ENCODE measurements around the gene FIZ1.

Gene FIZ1

GRCh38 chr19:55641426-55642152 is 42.3 kb upstream of the FIZ1 start:
- CTCF ChIA-PET, result interaction anchor here (1.0 to 2.2 kb wide), 2 partner anchors 9 to 13 kb away, joined by 3 to 16 read pairs; no protein-coding TSS in a partner anchor
- peak overlapping the region; percentile 74 for H3K4me3 ChIP-seq (ENCODE audit: low read depth, low read length)
- TF ChIP-seq CTCF (IDR thresholded peaks at IDR 0.05; ENCODE audit: insufficient read depth, low read length, missing control alignments), result no peak
- POLR2A ChIA-PET, result interaction anchor here (0.6 to 2.5 kb wide), 3 partner anchors 9 to 154 kb away, joined by 3 to 11 read pairs (median 8); partner anchors contain the start of gene U2AF2
- no peak for DNase-seq (ENCODE audit: low read depth, low spot score)

- POLR2A ChIA-PET, result interaction anchor here (0.6 kb wide), 2 partner anchors 152 to 153 kb away, joined by 3 read pairs; no protein-coding TSS in a partner anchor
- TF ChIP-seq CTCF (IDR thresholded peaks at IDR 0.05; ENCODE audit: insufficient read depth, low read length, missing control alignments), result no peak
- peak within 1 kb of the TSS; percentile 74 for H3K4me3 ChIP-seq (ENCODE audit: low read depth, low read length)
- CTCF ChIA-PET, result interaction anchor here (1.4 to 2.1 kb wide), 2 partner anchors 9 to 14 kb away, joined by 3 to 7 read pairs; partner anchors contain the start of gene U2AF2
- no peak for DNase-seq (ENCODE audit: low read depth, low spot score)
These were observed 41.5 kb upstream of the FIZ1 start, which contains the start of gene ZNF580 for GRCh38 chr19:55640577-55641425. ZNF580 (plus strand) TSS chr19:55641002; CDS start chr19:55642509, 1,507 bp downstream.

GRCh38 chr19:55640043-55640576 is 40.8 kb upstream of the FIZ1 start:
- POLR2A ChIA-PET, result interaction anchor here (0.6 kb wide), 1 partner anchor 152 kb away, joined by 3 read pairs; no protein-coding TSS in a partner anchor
- peak overlapping the region; percentile 74 for H3K4me3 ChIP-seq (ENCODE audit: low read depth, low read length)
- no peak for DNase-seq (ENCODE audit: low read depth, low spot score)
- CTCF ChIA-PET, result interaction anchor here (1.2 to 2.1 kb wide), 3 partner anchors 9 to 130 kb away, joined by 3 to 7 read pairs (median 3); partner anchors contain the start of gene U2AF2
- peak; percentile 71 for TF ChIP-seq CTCF (IDR thresholded peaks at IDR 0.05; ENCODE audit: insufficient read depth, low read length, missing control alignments)

- TF ChIP-seq CTCF (IDR thresholded peaks at IDR 0.05; ENCODE audit: insufficient read depth, low read length, missing control alignments), result peak; percentile 30
- no peak for DNase-seq (ENCODE audit: low read depth, low spot score)
- CTCF ChIA-PET, result interaction anchor here (1.2 to 9.1 kb wide), 8 partner anchors 7 to 498 kb away, joined by 3 to 74 read pairs (median 5); partner anchors contain the start of genes U2AF2 and ZNF784
- H3K4me3 ChIP-seq (ENCODE audit: low read depth, low read length), result no peak overlapping the region
- POLR2A ChIA-PET, result no interaction called here
These were observed 39.6 kb upstream of the FIZ1 start for GRCh38 chr19:55638864-55639359.

GRCh38 chr19:55637534-55637933 is 38.2 kb upstream of the FIZ1 start:
- ChIA-PET CTCF (interaction anchor here (0.6 to 9.1 kb wide), 7 partner anchors 12 to 496 kb away, joined by 3 to 74 read pairs (median 6); partner anchors contain the start of genes ZNF784 and ZNF865), POLR2A (interaction anchor here (0.7 to 1.6 kb wide), 3 partner anchors 9 to 507 kb away, joined by 3 to 5 read pairs (median 3); partner anchors contain the start of gene ZNF784)
- TF ChIP-seq CTCF (IDR thresholded peaks at IDR 0.05; ENCODE audit: insufficient read depth, low read length, missing control alignments), result no peak
- no peak for DNase-seq (ENCODE audit: low read depth, low spot score)
- no peak overlapping the region for H3K4me3 ChIP-seq (ENCODE audit: low read depth, low read length)
